GM10266 (cell line): ENCODE results near the gene S100PBP.

ENCODE experiments used
- DNase-seq: peaks from one replicate; pipeline ENCODE4 v3.0.0; 2012; ENCODE audit errors: extremely low spot score
- TF ChIP-seq, protein P1 (sequence below): IDR thresholded peaks from 2 replicates; pipeline ENCODE4 v1.5.1; 2012; ENCODE audit warnings: mild to moderate bottlenecking, low read depth; ENCODE audit not compliant: control insufficient read depth, insufficient read depth; ENCODE audit errors: missing control alignments

The S100PBP gene

DNA sequence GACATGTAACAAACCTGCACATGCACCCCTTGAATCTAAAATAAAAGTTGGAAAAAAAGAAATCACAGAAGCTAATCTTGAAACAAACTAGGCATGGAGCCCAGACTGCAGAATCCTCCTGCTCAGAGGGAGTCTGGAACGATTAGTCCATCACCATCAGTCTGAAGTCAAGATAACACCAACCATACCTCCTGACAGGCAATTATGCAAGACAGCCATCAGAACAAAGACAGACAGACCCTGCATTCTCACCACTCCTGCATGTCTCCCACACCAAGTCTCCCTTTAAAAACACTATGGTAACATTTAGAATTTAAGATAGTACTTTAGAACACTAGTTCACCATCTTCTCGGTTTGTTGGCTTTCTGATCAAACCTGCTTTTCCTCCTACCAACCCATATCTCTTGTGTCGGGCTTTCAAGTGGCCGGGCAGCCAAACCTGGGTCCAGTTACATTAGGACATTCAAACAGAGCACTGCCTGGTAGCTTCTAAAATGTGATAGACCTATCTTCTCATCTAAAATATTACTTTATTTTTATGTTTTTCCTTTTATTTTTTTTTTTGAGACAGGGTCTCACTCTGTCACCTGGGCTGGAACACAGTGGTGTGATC is 10.4 kb upstream of the S100PBP start:
- DNase-seq, result no peak
- TF ChIP-seq, protein P1, sequence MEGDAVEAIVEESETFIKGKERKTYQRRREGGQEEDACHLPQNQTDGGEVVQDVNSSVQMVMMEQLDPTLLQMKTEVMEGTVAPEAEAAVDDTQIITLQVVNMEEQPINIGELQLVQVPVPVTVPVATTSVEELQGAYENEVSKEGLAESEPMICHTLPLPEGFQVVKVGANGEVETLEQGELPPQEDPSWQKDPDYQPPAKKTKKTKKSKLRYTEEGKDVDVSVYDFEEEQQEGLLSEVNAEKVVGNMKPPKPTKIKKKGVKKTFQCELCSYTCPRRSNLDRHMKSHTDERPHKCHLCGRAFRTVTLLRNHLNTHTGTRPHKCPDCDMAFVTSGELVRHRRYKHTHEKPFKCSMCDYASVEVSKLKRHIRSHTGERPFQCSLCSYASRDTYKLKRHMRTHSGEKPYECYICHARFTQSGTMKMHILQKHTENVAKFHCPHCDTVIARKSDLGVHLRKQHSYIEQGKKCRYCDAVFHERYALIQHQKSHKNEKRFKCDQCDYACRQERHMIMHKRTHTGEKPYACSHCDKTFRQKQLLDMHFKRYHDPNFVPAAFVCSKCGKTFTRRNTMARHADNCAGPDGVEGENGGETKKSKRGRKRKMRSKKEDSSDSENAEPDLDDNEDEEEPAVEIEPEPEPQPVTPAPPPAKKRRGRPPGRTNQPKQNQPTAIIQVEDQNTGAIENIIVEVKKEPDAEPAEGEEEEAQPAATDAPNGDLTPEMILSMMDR, result no peak

GRCh38 chr1:32808580-32808979 is 8.9 kb upstream of the S100PBP start:
- no peak for DNase-seq
- TF ChIP-seq, protein P1, result no peak

DNA sequence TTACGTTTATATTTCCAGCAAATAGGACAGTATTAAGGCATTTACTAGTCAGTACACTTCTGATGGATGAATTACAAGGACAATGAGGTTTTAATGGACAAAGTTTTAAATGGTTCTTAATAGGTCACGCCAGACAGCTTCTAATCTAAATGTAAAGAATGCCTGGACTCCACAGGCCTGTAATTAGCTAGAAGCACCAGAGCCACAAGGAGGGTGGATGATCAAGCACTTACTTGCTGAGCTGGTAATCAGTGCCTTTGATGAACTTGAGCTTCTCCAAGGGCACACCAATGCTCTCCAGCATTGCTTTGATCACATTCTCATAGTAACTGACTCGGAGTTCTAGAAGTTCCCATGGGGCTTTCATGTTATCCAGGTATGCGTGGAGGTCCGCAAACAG is 7.1 kb upstream of the S100PBP start:
- no peak for DNase-seq
- TF ChIP-seq, protein P1, result no peak

GRCh38 chr1:32811265-32811664 is 6.2 kb upstream of the S100PBP start:
- DNase-seq, result no peak
- TF ChIP-seq, protein P1, result no peak

DNA sequence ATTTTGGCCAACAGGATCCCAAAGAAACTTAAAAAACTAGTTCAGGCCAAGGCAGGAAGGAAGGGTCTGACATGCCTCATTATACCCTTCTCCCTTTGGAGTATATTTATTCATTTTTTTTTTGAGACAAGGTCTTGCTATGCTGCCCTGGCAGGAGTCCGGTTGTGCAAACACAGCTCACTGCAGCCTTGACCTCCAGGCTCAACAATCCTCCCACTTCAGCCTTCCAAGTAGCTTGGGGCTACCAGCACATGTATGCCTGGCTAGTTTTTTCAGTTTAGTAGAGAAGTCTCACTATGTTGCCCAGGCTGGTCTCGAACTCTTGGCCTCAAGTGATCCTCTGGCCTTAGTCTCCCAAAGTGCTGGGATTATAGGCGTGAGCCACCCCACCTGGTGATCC is 5.5 kb upstream of the S100PBP start:
- TF ChIP-seq, protein P1, result no peak
- DNase-seq, result no peak

- TF ChIP-seq, protein P1, result no peak
- no peak for DNase-seq
Observed at GRCh38 chr1:32813941-32814739, 3.3 kb upstream of the S100PBP start.

DNA sequence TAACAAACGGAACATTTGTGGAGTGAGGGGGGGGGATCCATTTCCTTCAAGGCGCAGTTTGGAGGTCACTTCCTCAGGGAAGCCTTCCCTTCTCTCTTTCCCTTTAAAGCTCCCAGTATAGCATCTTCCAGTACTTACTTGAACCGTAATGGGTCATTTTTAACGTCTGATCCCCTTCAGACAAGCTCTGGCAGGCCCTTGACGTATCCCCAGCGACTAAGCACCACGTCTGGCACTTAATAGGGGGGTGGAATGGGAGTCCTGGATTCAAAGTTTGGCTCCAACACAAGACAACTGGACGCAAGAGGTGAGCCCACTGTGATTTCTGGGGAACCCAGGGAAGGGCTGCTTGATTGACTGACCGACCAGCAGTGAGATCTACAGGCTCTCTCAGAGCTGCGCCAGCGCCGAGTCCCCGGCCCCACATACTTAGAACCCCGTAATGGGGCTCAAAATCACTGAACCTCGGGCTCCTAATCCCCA is 736 bp upstream of the S100PBP start:
- no peak for DNase-seq
- TF ChIP-seq, protein P1, result no peak
